Epithelial cell of proximal tubule (primary cell): ENCODE results near the gene SLC7A4. TPM values are rescaled to one million over a fixed set of nuclear protein-coding genes. Genes with fewer than 3 reads are reported as not detected.
"Not testable (repeated sequence)": the region's sequence is repeated elsewhere in the genome, so short reads cannot be mapped to it uniquely, and the experiment has no call there.

Experiments
- DNase-seq: peaks from one replicate; pipeline ENCODE4 v3.0.0-alpha.2; 2011; ENCODE audit warnings: low read depth
- H3K4me3 ChIP-seq: 2 replicates; pipeline ENCODE4 v1.5.1; 2011; ENCODE audit warnings: low read depth, mild to moderate bottlenecking, low read length
- CTCF ChIP-seq: conservative IDR thresholded peaks from 2 replicates; pipeline ENCODE4 v1.5.1; 2012; ENCODE audit warnings: low read depth, mild to moderate bottlenecking, low read length
- total RNA-seq: library from RNA; depleted of rRNA; stranded (reverse); fragments of >200 nt; gene quantifications from 2 replicates; pipeline ENCODE4 v1.2.3, GENCODE V29; 2015

SLC7A4 gene
- total RNA-seq, 1 donor from 2014 or later, result 1.8 TPM

- no peak for DNase-seq
- no peak for TF ChIP-seq CTCF
- H3K4me3 ChIP-seq, result no peak overlapping the region
Measured at GRCh38 chr22:21012446-21013407, 19.6 kb downstream of the SLC7A4 start.

- TF ChIP-seq CTCF, result no peak
- H3K4me3 ChIP-seq, result no peak overlapping the region
- DNase-seq, result no peak
Measured at GRCh38 chr22:21010426-21011113, 21.8 kb downstream of the SLC7A4 start.

- no peak for DNase-seq
- no peak for TF ChIP-seq CTCF
- H3K4me3 ChIP-seq, result no peak overlapping the region
Measured at GRCh38 chr22:21009638-21010425, 22.5 kb downstream of the SLC7A4 start.

- not testable (repeated sequence) for H3K4me3 ChIP-seq, DNase-seq
Measured at GRCh38 chr22:21009208-21009607, 23.2 kb downstream of the SLC7A4 start.

GRCh38 chr22:21003782-21004181 lies 28.6 kb downstream of the SLC7A4 start:
- no peak for DNase-seq
- no peak overlapping the region for H3K4me3 ChIP-seq
- no peak for TF ChIP-seq CTCF

- no peak for TF ChIP-seq CTCF
- DNase-seq, result peak; percentile 48
- H3K4me3 ChIP-seq, result peak within 1 kb of the TSS; percentile 78
Measured at GRCh38 chr22:21001601-21002325, 30.6 kb downstream of the SLC7A4 start, which contains the start of gene THAP7. Gene THAP7, minus strand, starts transcription at chr22:21002118. Its CDS starts 207 bp downstream, at chr22:21001911.
